Effector memory CD8-positive, alpha-beta T cell (primary cell): ENCODE measurements around the gene CST4.
A peak's percentile ranks its signal among the peaks of the same experiment; 100 is the strongest.
"Not testable (repeated sequence)": the region's sequence is repeated elsewhere in the genome, so short reads cannot be mapped to it uniquely, and the experiment has no call there.

Source experiments
- ATAC-seq: fragments of 150-1000 bp; cut with Tn5 transposase; replicated peaks from 2 replicates; pipeline ENCODE4 v1.10.0; 2021; ENCODE audit warnings: mild to moderate bottlenecking, moderate library complexity
- DNase-seq, 3 experiments: peaks; one replicate each; pipeline ENCODE4 v3.0.0; 2021
- H3K27ac Mint-ChIP-seq, 2 donors: one replicate each; pipeline ENCODE4 v1.8.0; 2022; ENCODE audit warnings: mild to moderate bottlenecking in 2 of 2, mixed read lengths in 2 of 2, moderate library complexity in 2 of 2
- H3K27me3 Mint-ChIP-seq, 2 donors: one replicate each; pipeline ENCODE4 v1.8.0; 2022; ENCODE audit warnings: mixed read lengths in 2 of 2
- H3K36me3 Mint-ChIP-seq: one replicate; pipeline ENCODE4 v1.8.0; 2022; ENCODE audit warnings: mild to moderate bottlenecking, moderate library complexity, mixed read lengths; ENCODE audit not compliant: insufficient read depth
- H3K4me1 Mint-ChIP-seq, 2 donors: one replicate each; pipeline ENCODE4 v1.8.0; 2022; ENCODE audit warnings: low read depth in 2 of 2, mixed read lengths in 2 of 2
- H3K4me3 Mint-ChIP-seq, 2 donors: one replicate each; pipeline ENCODE4 v1.8.0; 2022; ENCODE audit warnings: mild to moderate bottlenecking in 2 of 2, mixed read lengths in 2 of 2, moderate library complexity in 2 of 2
- H3K9me3 Mint-ChIP-seq, 2 donors: one replicate each; pipeline ENCODE4 v1.8.0; 2022; ENCODE audit warnings: mixed read lengths in 2 of 2
- total RNA-seq, 9 experiments: gene quantifications; one replicate each; lab custom pipeline; 2026; lab: John Stamatoyannopoulos, UW

Gene CST4
- 0 reads per million in 9 experiments for total RNA-seq

GRCh38 chr20:23688684-23689398 is at the start of gene CST4:
Gene CST4 (minus strand): TSS chr20:23689038. CDS start chr20:23688969, 69 bp downstream.
- not testable (repeated sequence) for H3K27ac Mint-ChIP-seq, H3K9me3 Mint-ChIP-seq, DNase-seq, ATAC-seq, H3K36me3 Mint-ChIP-seq, H3K4me3 Mint-ChIP-seq, H3K4me1 Mint-ChIP-seq
- H3K27me3 Mint-ChIP-seq, result peaks cover 39 to 63% of the 10 kb centered on the region in 2 donors

- not testable (repeated sequence) for H3K4me3 Mint-ChIP-seq, H3K36me3 Mint-ChIP-seq, H3K4me1 Mint-ChIP-seq, DNase-seq, ATAC-seq, H3K27ac Mint-ChIP-seq, H3K9me3 Mint-ChIP-seq
- H3K27me3 Mint-ChIP-seq, result peaks cover 50 to 60% of the 10 kb centered on the region in 2 donors
These were observed 46.6 kb upstream of the CST4 start for GRCh38 chr20:23735391-23735790.

GRCh38 chr20:23734949-23735348 is 46.1 kb upstream of the CST4 start:
- not testable (repeated sequence) for H3K9me3 Mint-ChIP-seq, H3K36me3 Mint-ChIP-seq, ATAC-seq, H3K4me1 Mint-ChIP-seq, H3K4me3 Mint-ChIP-seq, H3K27ac Mint-ChIP-seq, DNase-seq
- peaks cover 45 to 60% of the 10 kb centered on the region in 2 donors for H3K27me3 Mint-ChIP-seq

GRCh38 chr20:23734440-23734839 is 45.6 kb upstream of the CST4 start:
- not testable (repeated sequence) for ATAC-seq, H3K4me1 Mint-ChIP-seq, H3K27ac Mint-ChIP-seq, H3K36me3 Mint-ChIP-seq, H3K9me3 Mint-ChIP-seq, H3K4me3 Mint-ChIP-seq, DNase-seq
- peaks cover 40 to 60% of the 10 kb centered on the region in 2 donors for H3K27me3 Mint-ChIP-seq

DNA sequence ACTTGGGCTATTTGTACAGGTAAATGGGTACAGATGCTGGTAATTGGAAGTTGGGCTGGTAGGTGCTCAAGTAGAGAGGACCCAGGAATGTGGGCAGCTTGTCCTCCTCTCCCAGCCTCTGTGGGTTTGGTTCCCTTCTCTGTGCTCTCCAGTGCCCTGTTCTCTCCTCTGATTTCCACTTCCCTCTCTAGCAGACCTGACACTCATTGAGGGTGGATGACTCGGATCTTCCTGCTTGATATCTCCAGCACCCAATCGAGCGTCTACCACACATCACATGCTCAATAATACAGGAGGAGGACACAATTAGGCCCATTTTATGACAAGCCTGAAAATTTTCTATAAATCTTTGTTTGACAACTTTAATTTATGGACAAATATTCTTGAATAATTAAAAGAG is 38.2 kb upstream of the CST4 start:
- DNase-seq, result no peak
- Mint-ChIP-seq H3K27ac (no peak overlapping the region), H3K9me3 (no peaks in the 10 kb centered on the region), H3K4me1 (no peaks in the 10 kb centered on the region), H3K36me3 (no peaks in the 10 kb centered on the region), H3K27me3 (peaks cover 15 to 17% of the 10 kb centered on the region in 2 donors), H3K4me3 (no peak overlapping the region)
- ATAC-seq, result no peak

GRCh38 chr20:23725102-23725501 is 36.3 kb upstream of the CST4 start:
- Mint-ChIP-seq H3K27me3 (peaks cover 12 to 19% of the 10 kb centered on the region in 2 donors), H3K4me1 (no peaks in the 10 kb centered on the region), H3K9me3 (no peaks in the 10 kb centered on the region), H3K27ac (no peak overlapping the region), H3K4me3 (no peak overlapping the region), H3K36me3 (no peaks in the 10 kb centered on the region)
- DNase-seq, result no peak
- ATAC-seq, result no peak

DNA sequence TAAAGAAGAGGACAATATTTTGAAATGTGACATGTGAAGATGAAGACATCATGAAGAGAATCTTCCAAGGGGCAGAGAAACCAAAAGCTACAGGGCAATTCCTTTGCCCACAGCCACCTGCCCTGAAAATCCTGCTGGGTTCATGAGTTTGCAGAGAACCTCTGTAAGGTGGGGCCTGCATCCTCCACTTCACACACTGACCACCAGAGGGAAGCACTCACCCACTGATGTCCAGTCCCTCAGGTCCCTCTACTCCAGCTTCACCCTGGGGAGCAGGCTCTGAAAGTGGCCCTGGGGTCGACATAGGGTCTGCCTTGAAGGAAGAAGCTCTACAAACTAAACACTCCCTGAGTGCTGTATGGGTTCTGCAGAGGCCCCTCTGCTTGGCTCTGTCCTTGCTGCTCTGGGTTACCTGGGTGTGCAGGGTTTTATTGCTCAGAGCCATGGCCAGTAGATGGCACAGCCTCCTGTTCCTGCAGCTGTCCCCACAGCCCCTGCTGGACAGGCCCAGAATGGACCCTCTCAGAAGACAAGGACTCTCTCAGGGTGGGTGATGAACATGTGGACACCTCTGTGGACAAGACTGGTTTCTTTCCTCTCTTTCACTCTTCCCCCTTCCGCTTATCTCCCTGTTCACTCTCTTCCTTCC is 34.9 kb upstream of the CST4 start:
- not testable (repeated sequence) for ATAC-seq, H3K4me3 Mint-ChIP-seq, H3K36me3 Mint-ChIP-seq, H3K4me1 Mint-ChIP-seq, H3K27ac Mint-ChIP-seq, H3K9me3 Mint-ChIP-seq
- H3K27me3 Mint-ChIP-seq, result peaks cover 21% of the 10 kb centered on the region in 2 donors
- peak in 1 of 3 experiments; percentile 6 for DNase-seq

- not testable (repeated sequence) for H3K27ac Mint-ChIP-seq, H3K36me3 Mint-ChIP-seq, H3K4me1 Mint-ChIP-seq, ATAC-seq, H3K4me3 Mint-ChIP-seq, DNase-seq, H3K9me3 Mint-ChIP-seq
- H3K27me3 Mint-ChIP-seq, result peaks cover 26 to 29% of the 10 kb centered on the region in 2 donors
These were observed 34.0 kb upstream of the CST4 start for GRCh38 chr20:23722851-23723250.

DNA sequence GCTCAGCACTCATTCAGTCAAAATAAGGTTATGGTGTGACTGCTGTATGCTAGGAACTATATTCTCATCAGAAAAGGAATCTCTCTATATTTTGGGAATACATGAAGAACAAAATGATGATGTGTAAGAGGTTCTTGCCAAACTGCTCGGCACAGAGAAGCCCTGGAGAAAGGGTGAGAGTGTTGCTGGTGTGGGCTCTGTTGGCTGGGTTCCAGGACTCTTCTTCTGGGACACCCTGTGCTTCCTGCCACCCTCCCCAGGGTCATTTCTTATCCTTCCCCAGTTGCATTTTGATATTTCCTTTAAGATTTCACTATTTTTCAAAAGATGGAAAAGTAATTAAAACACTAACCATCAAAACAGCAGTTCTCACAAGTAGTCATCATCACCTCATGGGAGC is 33.1 kb upstream of the CST4 start:
- Mint-ChIP-seq H3K36me3 (no peaks in the 10 kb centered on the region), H3K9me3 (no peaks in the 10 kb centered on the region), H3K27me3 (peaks cover 29 to 38% of the 10 kb centered on the region in 2 donors), H3K4me3 (no peak overlapping the region), H3K4me1 (no peaks in the 10 kb centered on the region), H3K27ac (no peak overlapping the region)
- DNase-seq, result no peak
- no peak for ATAC-seq

- ATAC-seq, H3K27ac Mint-ChIP-seq, H3K4me3 Mint-ChIP-seq, H3K9me3 Mint-ChIP-seq, H3K4me1 Mint-ChIP-seq, H3K36me3 Mint-ChIP-seq, DNase-seq: not testable (repeated sequence)
- H3K27me3 Mint-ChIP-seq, result peaks cover 29 to 38% of the 10 kb centered on the region in 2 donors
These were observed 30.5 kb upstream of the CST4 start for GRCh38 chr20:23719351-23719750.

DNA sequence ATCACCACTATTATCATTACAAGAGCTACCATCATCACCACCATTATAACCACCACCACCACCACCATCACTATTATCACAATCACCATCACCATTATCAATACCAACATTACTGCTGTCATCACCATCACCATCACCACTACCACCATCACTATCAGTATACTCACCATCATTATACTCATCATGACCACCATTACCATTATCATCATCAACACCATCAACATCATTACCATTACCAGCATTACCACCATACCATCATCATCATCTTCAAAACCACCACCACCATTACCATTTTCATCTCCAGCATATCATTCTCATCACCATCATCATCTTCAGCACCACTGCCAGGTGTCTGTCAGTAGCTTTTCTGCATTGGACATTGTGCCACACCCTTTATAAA is 22.9 kb upstream of the CST4 start:
- H3K4me3 Mint-ChIP-seq, DNase-seq, ATAC-seq, H3K36me3 Mint-ChIP-seq, H3K27ac Mint-ChIP-seq, H3K9me3 Mint-ChIP-seq, H3K4me1 Mint-ChIP-seq, H3K27me3 Mint-ChIP-seq: not testable (repeated sequence)

GRCh38 chr20:23710771-23711170 is 21.9 kb upstream of the CST4 start:
- Mint-ChIP-seq H3K36me3 (no peaks in the 10 kb centered on the region), H3K27me3 (peaks cover 0 to 13% of the 10 kb centered on the region in 2 donors), H3K4me1 (no peaks in the 10 kb centered on the region), H3K9me3 (no peaks in the 10 kb centered on the region), H3K4me3 (no peak overlapping the region), H3K27ac (no peak overlapping the region)
- ATAC-seq (no peak), DNase-seq (no peak)

DNA sequence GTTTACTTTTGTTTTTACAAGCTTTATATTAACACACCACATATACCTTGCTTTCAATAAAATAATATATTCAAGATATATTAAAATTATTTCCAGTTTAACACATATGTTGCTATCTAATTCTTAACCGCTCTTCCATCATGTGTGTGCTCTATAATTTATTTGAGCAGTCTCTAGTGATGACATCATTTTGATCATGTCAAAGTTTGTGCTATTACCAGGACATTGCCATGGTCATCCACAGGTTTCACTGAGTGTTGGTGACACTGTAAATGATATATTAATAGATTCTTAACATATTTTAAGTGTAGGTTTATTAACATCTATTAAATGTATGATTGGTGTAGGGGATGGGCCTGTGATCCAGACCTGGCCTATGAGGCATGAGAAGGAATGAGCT is 17.1 kb upstream of the CST4 start:
- no peaks in the 10 kb centered on the region for H3K4me1 Mint-ChIP-seq
- no peaks in the 10 kb centered on the region for H3K9me3 Mint-ChIP-seq
- no peaks in the 10 kb centered on the region for H3K36me3 Mint-ChIP-seq
- DNase-seq (no peak), ATAC-seq (no peak)
- peaks cover 21 to 24% of the 10 kb centered on the region in 2 donors for H3K27me3 Mint-ChIP-seq
- no peak overlapping the region for H3K27ac Mint-ChIP-seq
- no peak overlapping the region for H3K4me3 Mint-ChIP-seq

GRCh38 chr20:23702021-23702420 is 13.2 kb upstream of the CST4 start:
- Mint-ChIP-seq H3K27me3 (peaks cover 31 to 33% of the 10 kb centered on the region in 2 donors), H3K4me3 (no peak overlapping the region), H3K36me3 (no peaks in the 10 kb centered on the region), H3K4me1 (no peaks in the 10 kb centered on the region), H3K27ac (no peak overlapping the region), H3K9me3 (no peaks in the 10 kb centered on the region)
- ATAC-seq (no peak), DNase-seq (no peak)
